ENCODE data around the gene DNAJC10. TPM values are rescaled to one million over a fixed set of nuclear protein-coding genes. Genes with fewer than 3 reads are reported as not detected.
"Not testable (repeated sequence)": the region's sequence is repeated elsewhere in the genome, so short reads cannot be mapped to it uniquely, and the experiment has no call there.

DNAJC10 gene
- total and polyA plus RNA-seq, 7 donors: 9.0 to 31.1 (median 25.8) TPM

DNA sequence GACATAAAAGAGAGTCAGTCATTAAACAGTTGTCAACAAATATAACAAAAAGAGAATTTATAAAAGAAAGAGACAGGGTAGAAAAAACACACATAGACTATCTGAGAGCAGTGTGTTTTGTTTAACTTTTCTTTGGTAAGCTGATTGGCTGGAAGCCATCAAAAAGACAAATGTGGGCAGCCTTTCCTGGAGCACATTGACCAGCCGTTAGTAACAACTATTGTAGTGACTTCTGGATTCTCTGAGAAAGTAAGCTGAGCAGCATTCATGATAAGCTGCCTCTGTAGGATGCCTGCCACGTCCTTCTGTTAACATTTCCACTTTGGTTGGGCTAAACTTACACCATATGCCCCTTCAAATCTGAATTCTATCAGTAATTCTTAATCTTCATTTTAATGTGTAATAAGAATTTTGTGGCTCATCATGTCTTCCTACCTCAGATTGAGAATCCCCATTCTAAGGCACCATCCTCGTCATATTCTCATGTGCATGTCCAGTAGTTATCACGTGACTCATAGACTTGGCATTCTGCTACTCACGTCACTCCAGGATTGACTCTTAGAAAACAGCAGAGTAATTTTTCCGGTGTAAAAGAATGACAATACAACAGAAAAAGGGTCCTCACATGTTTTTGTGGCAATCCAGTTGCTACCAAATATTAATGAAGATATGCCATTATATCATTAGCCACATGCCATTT is 43.4 kb upstream of the DNAJC10 start:
- no peak for DNase-seq
- ATAC-seq: no peak
- TF ChIP-seq, protein P1, sequence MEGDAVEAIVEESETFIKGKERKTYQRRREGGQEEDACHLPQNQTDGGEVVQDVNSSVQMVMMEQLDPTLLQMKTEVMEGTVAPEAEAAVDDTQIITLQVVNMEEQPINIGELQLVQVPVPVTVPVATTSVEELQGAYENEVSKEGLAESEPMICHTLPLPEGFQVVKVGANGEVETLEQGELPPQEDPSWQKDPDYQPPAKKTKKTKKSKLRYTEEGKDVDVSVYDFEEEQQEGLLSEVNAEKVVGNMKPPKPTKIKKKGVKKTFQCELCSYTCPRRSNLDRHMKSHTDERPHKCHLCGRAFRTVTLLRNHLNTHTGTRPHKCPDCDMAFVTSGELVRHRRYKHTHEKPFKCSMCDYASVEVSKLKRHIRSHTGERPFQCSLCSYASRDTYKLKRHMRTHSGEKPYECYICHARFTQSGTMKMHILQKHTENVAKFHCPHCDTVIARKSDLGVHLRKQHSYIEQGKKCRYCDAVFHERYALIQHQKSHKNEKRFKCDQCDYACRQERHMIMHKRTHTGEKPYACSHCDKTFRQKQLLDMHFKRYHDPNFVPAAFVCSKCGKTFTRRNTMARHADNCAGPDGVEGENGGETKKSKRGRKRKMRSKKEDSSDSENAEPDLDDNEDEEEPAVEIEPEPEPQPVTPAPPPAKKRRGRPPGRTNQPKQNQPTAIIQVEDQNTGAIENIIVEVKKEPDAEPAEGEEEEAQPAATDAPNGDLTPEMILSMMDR (IDR thresholded peaks at IDR 0.05): no peak
- intact Hi-C loops (cut with DNase I): no loop called here
- WGBS, 3 donors: 46 to 51% (median 46%) methylated on average over 6 of the region's 6 CpGs
- Histone ChIP-seq H3K27ac (no peak overlapping the region), H3K4me1 (no peaks in the 10 kb centered on the region), H3K27me3 (ENCODE audit: insufficient read depth in 3 of 3, low read length in 2 of 3) (no peaks in the 10 kb centered on the region), H3K4me3 (no peak overlapping the region), H3K9me3 (no peaks in the 10 kb centered on the region), H3K36me3 (ENCODE audit: insufficient read depth in 1 of 2, low read depth in 1 of 2) (no peaks in the 10 kb centered on the region)

DNA sequence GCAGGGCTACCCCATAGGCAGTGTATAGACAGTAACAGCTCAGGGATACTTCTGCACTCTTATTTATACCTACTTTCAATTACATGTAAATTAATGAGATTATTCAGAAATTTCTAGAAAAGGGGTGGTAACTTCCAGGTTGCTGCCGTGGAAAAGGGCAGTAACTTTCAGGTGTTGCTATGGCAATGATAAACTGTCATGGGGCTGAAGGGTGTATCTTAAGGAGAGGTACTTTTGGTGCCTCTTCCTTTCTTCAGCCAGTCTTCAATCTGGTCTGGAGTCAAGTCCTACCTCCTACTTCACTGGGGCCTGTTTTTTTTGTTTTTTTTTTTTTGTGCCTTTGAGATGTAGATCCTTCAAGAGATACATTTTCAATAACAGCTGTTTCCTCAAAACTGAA is 35.2 kb upstream of the DNAJC10 start:
- Histone ChIP-seq H3K9me3 (no peaks in the 10 kb centered on the region), H3K27ac (no peak overlapping the region), H3K36me3 (ENCODE audit: insufficient read depth in 1 of 2, low read depth in 1 of 2) (no peaks in the 10 kb centered on the region), H3K4me1 (no peaks in the 10 kb centered on the region), H3K27me3 (ENCODE audit: insufficient read depth in 3 of 3, low read length in 2 of 3) (no peaks in the 10 kb centered on the region), H3K4me3 (no peak overlapping the region)
- TF ChIP-seq, protein P1 (IDR thresholded peaks at IDR 0.05): no peak
- 41 to 73% (median 54%) methylated on average over 1 of the region's 1 CpG for WGBS, 3 donors
- DNase-seq (no peak), ATAC-seq (no peak)
- intact Hi-C loops (cut with DNase I): no loop called here

DNA sequence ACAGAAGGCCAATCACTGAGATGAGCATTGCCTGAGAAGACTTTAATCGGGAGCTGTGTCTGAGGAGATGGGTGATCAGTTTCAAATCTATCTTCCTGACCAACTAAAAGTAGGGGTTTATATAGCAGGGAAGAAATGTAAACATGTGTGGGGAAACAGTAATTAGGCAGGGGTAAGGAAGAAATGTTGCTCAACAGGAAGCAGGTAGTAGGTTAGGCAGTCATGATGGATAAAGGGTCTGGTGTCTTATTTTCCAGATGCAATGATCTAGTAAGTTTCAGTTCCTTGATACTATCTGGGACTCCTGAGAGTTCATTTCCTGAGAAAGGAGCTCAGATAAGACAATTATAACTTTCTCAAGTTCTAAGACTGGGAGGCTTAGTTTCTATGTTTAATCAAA is 33.8 kb upstream of the DNAJC10 start:
- WGBS, 3 donors: 77 to 83% (median 78%) methylated on average over 1 of the region's 1 CpG
- H3K9me3 ChIP-seq: no peaks in the 10 kb centered on the region
- TF ChIP-seq, protein P1 (IDR thresholded peaks at IDR 0.05): no peak
- DNase-seq: no peak
- ATAC-seq: no peak
- H3K36me3 ChIP-seq (ENCODE audit: insufficient read depth in 1 of 2, low read depth in 1 of 2): no peaks in the 10 kb centered on the region
- no peaks in the 10 kb centered on the region for H3K4me1 ChIP-seq
- intact Hi-C loops (cut with DNase I): no loop called here
- H3K27me3 ChIP-seq (ENCODE audit: insufficient read depth in 3 of 3, low read length in 2 of 3): no peaks in the 10 kb centered on the region
- no peak overlapping the region for H3K27ac ChIP-seq
- no peak overlapping the region for H3K4me3 ChIP-seq

DNA sequence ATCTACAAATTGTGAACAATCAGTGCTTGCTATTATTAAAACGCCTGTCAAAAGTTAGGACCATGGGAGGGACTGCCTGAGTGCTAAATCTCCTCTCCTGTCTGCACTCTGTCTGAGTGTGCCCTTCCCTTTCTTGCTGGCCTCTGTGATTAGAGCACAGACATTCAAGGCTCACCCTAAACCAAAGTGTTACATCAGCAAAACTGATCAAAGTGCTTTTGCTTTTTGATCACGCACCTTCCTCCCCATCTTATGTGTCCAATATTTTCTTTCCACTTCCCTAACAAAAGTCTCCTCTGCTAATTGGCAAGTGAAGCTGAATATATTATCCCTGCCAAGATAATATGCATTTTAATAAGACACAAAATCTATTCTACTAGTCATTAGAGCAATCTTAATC is 30.5 kb upstream of the DNAJC10 start:
- WGBS, 3 donors: 86 to 90% (median 89%) methylated on average over 2 of the region's 2 CpGs
- TF ChIP-seq, protein P1 (IDR thresholded peaks at IDR 0.05): no peak
- Histone ChIP-seq H3K27ac (no peak overlapping the region), H3K36me3 (ENCODE audit: insufficient read depth in 1 of 2, low read depth in 1 of 2) (no peaks in the 10 kb centered on the region), H3K9me3 (no peaks in the 10 kb centered on the region), H3K4me3 (no peak overlapping the region), H3K27me3 (ENCODE audit: insufficient read depth in 3 of 3, low read length in 2 of 3) (no peaks in the 10 kb centered on the region), H3K4me1 (no peaks in the 10 kb centered on the region)
- DNase-seq (no peak), ATAC-seq (no peak)
- intact Hi-C loops (cut with DNase I): no loop called here

DNA sequence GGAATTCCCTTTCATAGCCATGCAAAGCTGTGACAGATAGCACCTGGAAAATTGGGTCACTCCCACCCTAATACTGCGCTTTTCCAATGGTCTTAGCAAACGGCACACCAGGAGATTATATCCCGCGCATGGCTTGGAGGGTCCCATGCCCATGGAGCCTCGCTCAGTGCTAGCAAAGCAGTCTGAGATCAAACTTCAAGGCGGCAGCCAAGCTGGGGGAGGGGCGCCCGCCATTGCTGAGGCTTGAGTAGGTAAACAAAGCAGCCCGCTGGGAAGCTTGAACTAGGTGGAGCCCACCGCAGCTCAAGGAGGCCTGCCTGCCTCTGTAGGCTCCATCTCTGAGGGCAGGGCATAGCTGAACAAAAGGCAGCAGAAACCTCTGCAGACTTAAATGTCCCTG is 29.3 kb upstream of the DNAJC10 start:
- H3K4me1 ChIP-seq; H3K9me3 ChIP-seq; H3K36me3 ChIP-seq (ENCODE audit: insufficient read depth in 1 of 2, low read depth in 1 of 2); H3K27me3 ChIP-seq (ENCODE audit: insufficient read depth in 3 of 3, low read length in 2 of 3); intact Hi-C loops (cut with DNase I); ATAC-seq; H3K27ac ChIP-seq; H3K4me3 ChIP-seq; DNase-seq: not testable (repeated sequence)
- WGBS, 3 donors: 93 to 94% (median 93%) methylated on average over 10 of the region's 10 CpGs
